Non-pigmented ciliary epithelial cell (primary cell): ENCODE measurements around the gene MPEG1.
A peak's percentile ranks its signal among the peaks of the same experiment; 100 is the strongest.

Source experiments
- DNase-seq: peaks from one replicate; pipeline ENCODE4 v3.0.0-alpha.2; 2010; ENCODE audit warnings: low read depth

The MPEG1 gene, protein sequence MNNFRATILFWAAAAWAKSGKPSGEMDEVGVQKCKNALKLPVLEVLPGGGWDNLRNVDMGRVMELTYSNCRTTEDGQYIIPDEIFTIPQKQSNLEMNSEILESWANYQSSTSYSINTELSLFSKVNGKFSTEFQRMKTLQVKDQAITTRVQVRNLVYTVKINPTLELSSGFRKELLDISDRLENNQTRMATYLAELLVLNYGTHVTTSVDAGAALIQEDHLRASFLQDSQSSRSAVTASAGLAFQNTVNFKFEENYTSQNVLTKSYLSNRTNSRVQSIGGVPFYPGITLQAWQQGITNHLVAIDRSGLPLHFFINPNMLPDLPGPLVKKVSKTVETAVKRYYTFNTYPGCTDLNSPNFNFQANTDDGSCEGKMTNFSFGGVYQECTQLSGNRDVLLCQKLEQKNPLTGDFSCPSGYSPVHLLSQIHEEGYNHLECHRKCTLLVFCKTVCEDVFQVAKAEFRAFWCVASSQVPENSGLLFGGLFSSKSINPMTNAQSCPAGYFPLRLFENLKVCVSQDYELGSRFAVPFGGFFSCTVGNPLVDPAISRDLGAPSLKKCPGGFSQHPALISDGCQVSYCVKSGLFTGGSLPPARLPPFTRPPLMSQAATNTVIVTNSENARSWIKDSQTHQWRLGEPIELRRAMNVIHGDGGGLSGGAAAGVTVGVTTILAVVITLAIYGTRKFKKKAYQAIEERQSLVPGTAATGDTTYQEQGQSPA

GRCh38 chr11:59212744-59213631, at the start of gene MPEG1:
Gene MPEG1, minus strand, starts transcription at chr11:59212927. Its CDS starts 62 bp downstream, at chr11:59212865.
- no peak for DNase-seq

DNA sequence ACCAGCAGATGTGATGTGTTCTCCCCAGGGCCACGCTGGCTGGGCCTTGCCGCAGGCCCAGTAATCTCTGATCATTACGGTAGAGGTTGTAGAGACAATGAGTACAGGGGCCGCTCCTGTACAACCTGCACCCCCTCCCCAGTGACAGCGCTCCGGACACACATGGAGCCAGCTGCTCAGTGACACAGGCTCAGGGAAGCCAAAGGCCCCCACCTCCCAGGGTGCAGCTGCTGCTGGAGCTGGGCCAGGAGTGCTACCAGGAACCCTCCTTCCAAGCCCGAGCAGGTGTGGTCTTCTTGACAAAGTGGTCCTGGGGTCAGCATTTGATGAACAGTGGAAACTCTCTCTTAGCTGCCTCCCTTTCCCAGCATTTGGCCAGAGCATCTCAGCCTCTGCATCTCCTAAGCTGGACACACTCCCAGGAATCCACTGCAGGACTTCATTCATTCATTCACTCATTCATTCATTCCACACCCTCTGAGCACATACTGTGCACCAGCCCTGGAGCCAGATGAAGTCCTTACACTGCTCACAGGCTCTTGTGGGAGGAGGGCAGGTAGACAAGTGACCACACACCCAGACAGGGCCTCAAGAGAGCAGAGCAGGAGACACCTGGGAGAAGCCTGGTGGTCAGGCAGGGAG, 49.6 kb upstream of the MPEG1 start:
- DNase-seq: no peak

DNA sequence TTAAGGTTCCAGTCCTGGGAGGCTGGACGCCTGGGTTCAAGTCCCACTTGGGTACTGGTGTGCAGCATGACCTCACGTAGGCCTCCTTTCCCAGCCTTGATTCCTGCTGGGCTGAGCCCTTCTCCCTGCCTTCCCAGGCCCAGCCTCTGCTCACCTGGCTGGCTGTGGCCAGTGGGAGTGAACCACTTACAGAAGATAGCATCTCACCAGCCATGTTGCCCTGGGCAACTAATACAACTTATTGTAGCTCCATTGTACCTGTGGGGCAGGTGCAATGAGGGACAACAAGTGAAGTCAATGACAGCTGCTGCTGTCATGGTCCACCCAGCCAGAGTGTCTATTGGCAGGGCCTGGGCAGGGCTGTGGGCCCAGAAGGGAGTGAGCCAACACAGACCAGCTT, 48.4 kb upstream of the MPEG1 start:
- DNase-seq: no peak

GRCh38 chr11:59259867-59260475, 47.2 kb upstream of the MPEG1 start:
- DNase-seq: no peak

- no peak for DNase-seq
Measured at GRCh38 chr11:59259047-59259446, 46.3 kb upstream of the MPEG1 start.

DNA sequence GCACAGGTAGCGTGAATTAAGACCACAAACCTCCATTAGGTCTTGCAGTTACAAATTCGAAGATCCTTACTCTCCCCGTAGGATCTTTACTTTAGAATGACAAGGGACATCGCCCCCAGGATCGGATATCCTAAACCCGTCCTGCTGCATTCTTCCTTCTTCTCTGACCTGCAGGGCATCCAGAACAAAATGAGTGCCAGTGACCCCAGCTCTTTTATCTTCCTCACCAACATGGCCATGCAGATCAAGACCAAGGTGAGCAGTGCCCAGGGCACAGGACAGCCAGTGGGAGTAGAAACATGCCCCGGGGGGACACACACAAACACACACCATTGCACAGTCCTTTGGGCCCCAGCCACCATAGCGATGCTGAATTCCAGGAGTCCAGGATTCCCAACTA, 42.6 kb upstream of the MPEG1 start:
- DNase-seq: no peak

DNA sequence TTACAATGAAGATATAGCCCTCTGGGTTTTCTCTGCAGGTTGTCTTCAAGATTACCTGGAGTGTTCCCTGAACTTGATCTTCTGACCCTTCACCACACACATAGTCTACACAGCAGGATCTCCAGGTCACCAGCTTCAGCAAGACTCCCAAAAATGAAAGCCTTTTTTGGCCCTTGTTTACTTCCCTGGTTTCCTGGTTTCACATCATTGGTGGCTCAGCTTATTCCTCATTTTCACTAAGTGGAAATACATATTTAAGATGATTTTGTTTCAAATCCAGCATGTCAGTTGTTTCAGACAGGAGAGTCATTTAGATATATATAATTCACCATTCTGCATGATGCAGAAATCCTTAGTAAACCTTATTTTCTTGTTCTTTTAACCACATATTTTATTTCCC, 41.6 kb upstream of the MPEG1 start:
- no peak for DNase-seq

- DNase-seq: no peak
Measured at GRCh38 chr11:59253001-59253400, 40.3 kb upstream of the MPEG1 start.

- DNase-seq: no peak
Measured at GRCh38 chr11:59249535-59249934, 36.8 kb upstream of the MPEG1 start.

- DNase-seq: no peak
Measured at GRCh38 chr11:59247531-59248227, 35.0 kb upstream of the MPEG1 start.

GRCh38 chr11:59243633-59244032, 30.9 kb upstream of the MPEG1 start:
- no peak for DNase-seq

DNA sequence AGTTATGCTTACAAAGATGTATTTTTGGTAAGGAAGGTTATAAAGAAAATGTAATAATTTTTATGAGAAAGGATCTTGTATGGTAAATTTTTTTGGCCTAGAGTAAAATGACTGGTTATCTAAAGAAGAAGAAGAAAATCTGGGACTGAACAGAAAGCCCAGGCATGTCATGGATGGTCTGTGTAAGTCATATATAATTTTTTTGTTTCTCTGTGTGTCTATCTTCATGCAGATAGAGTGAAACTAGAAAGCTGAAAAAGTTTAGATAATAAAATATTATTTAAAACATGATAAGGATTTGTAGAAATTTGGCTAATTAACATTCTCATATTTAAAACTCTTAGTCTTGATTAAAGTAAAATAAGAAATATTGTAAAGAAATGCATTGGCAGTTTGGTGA, 27.6 kb upstream of the MPEG1 start:
- DNase-seq: no peak

DNA sequence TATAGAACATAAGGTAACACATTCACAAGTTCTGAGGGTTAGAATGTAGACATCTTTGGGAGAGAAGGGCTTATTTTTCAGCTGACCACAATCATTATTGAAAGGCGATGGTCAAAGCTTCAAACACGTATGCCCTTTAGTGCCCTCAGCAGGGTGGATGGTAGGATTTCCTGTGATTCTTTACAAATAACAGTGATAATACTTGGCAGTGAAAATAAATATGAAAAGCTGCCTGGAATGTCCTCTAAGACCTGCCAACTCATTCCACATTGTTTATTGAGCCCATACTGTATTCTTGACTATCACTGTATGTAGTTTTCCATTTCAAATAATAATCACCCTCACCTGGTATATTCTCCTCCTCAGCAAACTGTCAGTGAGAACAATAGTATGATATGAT, 13.7 kb upstream of the MPEG1 start:
- no peak for DNase-seq

DNA sequence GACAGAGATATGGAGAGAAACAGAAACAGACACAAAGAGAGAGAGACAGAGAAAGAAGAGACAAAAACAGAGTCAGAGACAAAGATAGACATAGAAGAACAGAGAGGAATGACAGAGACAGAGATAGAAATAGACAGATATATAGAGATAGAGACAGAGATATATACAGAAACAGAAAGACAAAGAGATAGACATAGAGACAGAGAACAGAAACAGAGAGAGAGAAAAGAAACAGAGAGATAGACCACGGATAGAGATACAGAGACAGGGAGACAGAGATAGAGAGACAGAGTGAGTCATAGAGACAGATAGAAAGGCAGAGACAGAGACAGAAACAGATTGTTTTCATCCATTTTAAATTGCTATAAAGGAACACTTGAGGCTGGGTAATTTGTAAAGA, 12.3 kb upstream of the MPEG1 start:
- no peak for DNase-seq

- DNase-seq: no peak
Measured at GRCh38 chr11:59224351-59224928, 11.7 kb upstream of the MPEG1 start.

DNA sequence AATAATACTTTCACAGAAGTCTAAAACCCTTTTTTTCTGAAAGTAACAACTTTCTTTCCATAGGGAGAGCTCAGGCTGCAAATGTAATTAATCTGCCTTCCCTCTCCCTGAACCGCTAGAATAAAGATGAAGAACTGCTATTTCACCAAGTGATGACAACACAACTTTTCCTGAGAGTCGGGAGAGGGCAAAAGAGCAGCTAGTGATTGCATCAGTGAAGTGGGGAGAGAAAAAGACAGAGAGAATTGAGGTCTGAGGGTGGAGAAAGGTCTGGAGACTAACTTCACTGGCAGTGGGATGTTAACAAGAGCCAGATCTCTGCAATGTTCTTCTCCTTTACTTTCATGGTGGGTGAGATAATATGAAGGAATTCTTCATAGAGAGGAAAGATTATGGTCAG, 10.9 kb upstream of the MPEG1 start:
- no peak for DNase-seq

GRCh38 chr11:59223177-59223576, 10.4 kb upstream of the MPEG1 start:
- no peak for DNase-seq

DNA sequence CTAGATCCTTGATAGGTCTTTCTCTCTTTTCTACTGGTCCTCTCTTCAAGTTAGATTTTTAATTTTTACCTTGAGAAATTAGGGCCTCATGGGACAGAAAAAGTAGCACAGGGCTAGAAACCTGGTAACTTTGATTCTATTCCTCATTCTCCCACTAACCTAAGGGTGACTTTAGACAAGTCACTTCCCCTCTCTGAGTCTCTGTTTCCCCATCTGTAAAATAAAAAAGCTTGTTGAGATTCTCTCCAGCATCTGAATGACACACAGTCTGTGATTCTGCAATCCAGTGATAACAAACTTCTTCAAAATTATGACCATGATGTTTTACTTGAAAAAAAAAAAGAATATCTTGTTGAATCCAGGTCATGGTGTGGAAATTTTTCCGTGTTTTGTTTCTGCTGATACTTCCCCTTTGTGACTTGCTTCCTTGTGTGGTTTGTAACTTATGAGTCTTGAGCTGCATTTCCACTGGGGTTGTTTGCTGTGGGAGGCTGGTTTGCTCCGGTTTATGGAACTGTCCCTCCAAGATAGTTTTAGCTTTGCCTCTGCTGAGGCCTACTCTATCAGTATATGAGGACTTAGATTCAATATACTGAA, 9.8 kb upstream of the MPEG1 start:
- DNase-seq: no peak

GRCh38 chr11:59221441-59221840, 8.7 kb upstream of the MPEG1 start:
- peak; percentile 57 for DNase-seq

GRCh38 chr11:59219836-59220235, 7.1 kb upstream of the MPEG1 start:
- no peak for DNase-seq
